ENCODE measurements around the gene FAM107A.

FAM107A gene

GRCh38 chr3:58536501-58537411 is 40.4 kb downstream of the FAM107A start, which contains the start of gene ACOX2:
Gene ACOX2, minus strand, starts transcription at chr3:58537190. Its CDS starts 2,084 bp downstream, at chr3:58535106.
- no peak for DNase-seq (ENCODE audit: low spot score)
- no peak for TF ChIP-seq CTCF (conservative IDR thresholded peaks at IDR 0.05; ENCODE audit: low read depth)
- CTCF ChIA-PET, result no interaction called here
- POLR2A ChIA-PET (ENCODE audit: low non-redundant PET), result no interaction called here
- H3K27ac ChIP-seq, result peak within 1 kb of the TSS; percentile 56

GRCh38 chr3:58535531-58536500 is 41.4 kb downstream of the FAM107A start:
- TF ChIP-seq CTCF (conservative IDR thresholded peaks at IDR 0.05; ENCODE audit: low read depth), result no peak
- no peak for DNase-seq (ENCODE audit: low spot score)
- H3K27ac ChIP-seq, result peak overlapping the region; percentile 56
- CTCF ChIA-PET, result interaction anchor here (0.6 kb wide), 1 partner anchor 39 kb away, joined by 3 read pairs; no protein-coding TSS in a partner anchor
- POLR2A ChIA-PET (ENCODE audit: low non-redundant PET), result no interaction called here

GRCh38 chr3:58534592-58535494 is 42.3 kb downstream of the FAM107A start:
- ChIA-PET POLR2A (ENCODE audit: low non-redundant PET) (no interaction called here), CTCF (no interaction called here)
- TF ChIP-seq CTCF (conservative IDR thresholded peaks at IDR 0.05; ENCODE audit: low read depth), result no peak
- no peak for DNase-seq (ENCODE audit: low spot score)
- H3K27ac ChIP-seq, result no peak overlapping the region

- TF ChIP-seq CTCF (conservative IDR thresholded peaks at IDR 0.05; ENCODE audit: low read depth), result peak; percentile 91
- peak; percentile 75 for DNase-seq (ENCODE audit: low spot score)
- ChIA-PET POLR2A (ENCODE audit: low non-redundant PET) (no interaction called here), CTCF (no interaction called here)
- no peak overlapping the region for H3K27ac ChIP-seq
These were observed 44.4 kb downstream of the FAM107A start for GRCh38 chr3:58532794-58533220.

- ChIA-PET CTCF (no interaction called here), POLR2A (ENCODE audit: low non-redundant PET) (no interaction called here)
- peak; percentile 13 for DNase-seq (ENCODE audit: low spot score)
- no peak for TF ChIP-seq CTCF (conservative IDR thresholded peaks at IDR 0.05; ENCODE audit: low read depth)
- no peak overlapping the region for H3K27ac ChIP-seq
These were observed 45.2 kb downstream of the FAM107A start for GRCh38 chr3:58531956-58532355.

All from RWPE1 (cell line).